WTC11 (cell line): ENCODE measurements around the gene VILL. TPM values are rescaled to one million over a fixed set of nuclear protein-coding genes. Genes with fewer than 3 reads are reported as not detected.

ENCODE experiments used
- ATAC-seq: fragments of 200-7000 bp; cut with Tn5 transposase; 2 replicates; pipeline ENCODE4 v1.10.0; 2021; ENCODE audit warnings: mild to moderate bottlenecking, moderate library complexity
- CTCF ChIA-PET: fragments of 300-600 bp; sonication (Branson Sonifier 250); formaldehyde crosslinking; loops from one replicate; lab custom pipeline; 2021; ENCODE audit warnings: antibody characterized with exemption; lab: Charles Lee
- POLR2A ChIA-PET: fragments of 350-600 bp; sonication (Branson Sonifier 250); formaldehyde crosslinking; loops from one replicate; lab custom pipeline; 2021; ENCODE audit warnings: antibody characterized with exemption; lab: Charles Lee
- DNase-seq: peaks from one replicate; pipeline ENCODE4 v3.0.0; 2021; ENCODE audit warnings: low spot score
- H3K27ac Mint-ChIP-seq: 2 replicates; pipeline ENCODE4 v1.8.0; 2021; ENCODE audit warnings: mixed read lengths
- H3K27me3 Mint-ChIP-seq: 2 replicates; pipeline ENCODE4 v1.8.0; 2021; ENCODE audit warnings: low read depth, mild to moderate bottlenecking, moderate library complexity, mixed read lengths
- H3K36me3 Mint-ChIP-seq: 2 replicates; pipeline ENCODE4 v1.8.0; 2021; ENCODE audit warnings: mixed read lengths
- H3K4me1 Mint-ChIP-seq: 2 replicates; pipeline ENCODE4 v1.8.0; 2022; ENCODE audit warnings: mixed read lengths
- H3K4me3 Mint-ChIP-seq: 2 replicates; pipeline ENCODE4 v1.8.0; 2021; ENCODE audit warnings: mild to moderate bottlenecking, moderate library complexity, mixed read lengths
- H3K9me3 Mint-ChIP-seq: 2 replicates; pipeline ENCODE4 v1.8.0; 2021; ENCODE audit warnings: mixed read lengths
- AR ChIP-seq: fragments of 250-450 bp; sonication (Bioruptor Pico); IDR thresholded peaks from 2 replicates; pipeline ENCODE4 v1.9.0; 2021; ENCODE audit warnings: mild to moderate bottlenecking
- CREB1 ChIP-seq: sonication (generic); formaldehyde crosslinking; IDR thresholded peaks from 2 replicates; pipeline ENCODE4 v1.8.0; 2023; ENCODE audit warnings: mild to moderate bottlenecking, missing genetic modification reagents
- CREM ChIP-seq: sonication (generic); formaldehyde crosslinking; IDR thresholded peaks from 2 replicates; pipeline ENCODE4 v1.8.1; 2022; ENCODE audit warnings: mild to moderate bottlenecking, missing genetic modification reagents, moderate library complexity
- E2F4 ChIP-seq: sonication (generic); formaldehyde crosslinking; IDR thresholded peaks from 2 replicates; pipeline ENCODE4 v1.8.1; 2022; ENCODE audit warnings: low read depth, mild to moderate bottlenecking, moderate library complexity, missing genetic modification reagents, borderline replicate concordance
- ELF4 ChIP-seq: sonication (generic); formaldehyde crosslinking; IDR thresholded peaks from 2 replicates; pipeline ENCODE4 v1.8.1; 2022; ENCODE audit warnings: low read depth, mild to moderate bottlenecking, moderate library complexity, missing genetic modification reagents
- NFYB ChIP-seq: sonication (generic); formaldehyde crosslinking; conservative IDR thresholded peaks from 2 replicates; pipeline ENCODE4 v1.8.0; 2022; ENCODE audit warnings: low read depth, missing genetic modification reagents
- NR1H2 ChIP-seq: sonication (generic); formaldehyde crosslinking; IDR thresholded peaks from 2 replicates; pipeline ENCODE4 v1.9.0; 2021; ENCODE audit warnings: mild to moderate bottlenecking, moderate library complexity, missing genetic modification reagents
- PREB ChIP-seq: sonication (generic); formaldehyde crosslinking; IDR thresholded peaks from 2 replicates; pipeline ENCODE4 v1.8.1; 2022; ENCODE audit warnings: mild to moderate bottlenecking, missing genetic modification reagents, moderate library complexity, borderline replicate concordance
- TEAD4 ChIP-seq: sonication (generic); formaldehyde crosslinking; IDR thresholded peaks from 2 replicates; pipeline ENCODE4 v1.8.0; 2022; ENCODE audit warnings: mild to moderate bottlenecking, missing genetic modification reagents
- USF2 ChIP-seq: sonication (generic); formaldehyde crosslinking; IDR thresholded peaks from 2 replicates; pipeline ENCODE4 v1.8.1; 2023; ENCODE audit warnings: mild to moderate bottlenecking, missing genetic modification reagents, moderate library complexity
- ZBTB43 ChIP-seq: sonication (generic); formaldehyde crosslinking; IDR thresholded peaks from 2 replicates; pipeline ENCODE4 v1.8.1; 2023; ENCODE audit warnings: mild to moderate bottlenecking, missing genetic modification reagents
- ZNF425 ChIP-seq: fragments of 250-450 bp; sonication (Bioruptor Pico); conservative IDR thresholded peaks from 2 replicates; pipeline ENCODE4 v1.9.0; 2021; ENCODE audit warnings: mild to moderate bottlenecking
- total RNA-seq: library from RNA; stranded (reverse); gene quantifications from 3 replicates; pipeline ENCODE4 v1.2.3, GENCODE V29; 2021

The VILL gene
- total RNA-seq, 1 experiment from 2014 or later: 4.7 TPM

GRCh38 chr3:37946531-37946889 lies 44.1 kb upstream of the VILL start (continued):
- TF ChIP-seq PREB (CRISPR knock-in tag): no peak
- TF ChIP-seq ZNF425: no peak
- TF ChIP-seq AR (CRISPR knock-in tag): no peak
- no peak for TF ChIP-seq ZBTB43 (CRISPR knock-in tag)

- TF ChIP-seq E2F4 (CRISPR knock-in tag): no peak
- no peak for TF ChIP-seq NFYB
- no peak for TF ChIP-seq NR1H2 (CRISPR knock-in tag)
- TF ChIP-seq USF2 (CRISPR knock-in tag): no peak
- no peak for TF ChIP-seq ZNF425
- TF ChIP-seq ELF4 (CRISPR knock-in tag): no peak
- peaks cover 8% of the 10 kb centered on the region; the same call in 1 of the 2 replicates for H3K9me3 Mint-ChIP-seq
- H3K27ac Mint-ChIP-seq: no peak overlapping the region
- no peaks in the 10 kb centered on the region for H3K27me3 Mint-ChIP-seq
- no peak overlapping the region for H3K4me3 Mint-ChIP-seq
- peaks cover 13% of the 10 kb centered on the region for H3K4me1 Mint-ChIP-seq
- ATAC-seq: peak; percentile 34; the same call in 1 of the 2 replicates
- DNase-seq: no peak
- POLR2A ChIA-PET: no interaction called here
- CTCF ChIA-PET: interaction anchor here (0.6 kb wide), 1 partner anchor 12 kb away, joined by 3 read pairs; no protein-coding TSS in a partner anchor
- peaks cover 19% of the 10 kb centered on the region for H3K36me3 Mint-ChIP-seq
Observed at GRCh38 chr3:37949866-37950265, 40.7 kb upstream of the VILL start.

GRCh38 chr3:37952564-37952963 lies 38.0 kb upstream of the VILL start:
- POLR2A ChIA-PET: no interaction called here
- CTCF ChIA-PET: interaction anchor here (1.0 to 1.3 kb wide), 2 partner anchors 22 to 45 kb away, joined by 3 read pairs; no protein-coding TSS in a partner anchor
- no peak overlapping the region for H3K27ac Mint-ChIP-seq
- peaks cover 22% of the 10 kb centered on the region for H3K36me3 Mint-ChIP-seq
- DNase-seq (no peak), ATAC-seq (no peak)
- peaks cover 8% of the 10 kb centered on the region; the same call in 1 of the 2 replicates for H3K9me3 Mint-ChIP-seq
- peaks cover 16% of the 10 kb centered on the region for H3K4me1 Mint-ChIP-seq
- H3K27me3 Mint-ChIP-seq: no peaks in the 10 kb centered on the region
- no peak overlapping the region for H3K4me3 Mint-ChIP-seq
- TF ChIP-seq ZNF425: no peak
- TF ChIP-seq AR (CRISPR knock-in tag): no peak
- TF ChIP-seq CREB1 (CRISPR knock-in tag): no peak
- TF ChIP-seq TEAD4 (CRISPR knock-in tag): no peak
- no peak for TF ChIP-seq CREM
